Measurements from ENCODE around the gene TUBGCP3.

The TUBGCP3 gene

GRCh38 chr13:112572366-112572765 lies 15.6 kb downstream of the TUBGCP3 start:
- no peak for DNase-seq (ENCODE audit: low read depth)
- no peak overlapping the region for H3K4me3 ChIP-seq (ENCODE audit: low read depth, low read length)
- TF ChIP-seq, protein P1, sequence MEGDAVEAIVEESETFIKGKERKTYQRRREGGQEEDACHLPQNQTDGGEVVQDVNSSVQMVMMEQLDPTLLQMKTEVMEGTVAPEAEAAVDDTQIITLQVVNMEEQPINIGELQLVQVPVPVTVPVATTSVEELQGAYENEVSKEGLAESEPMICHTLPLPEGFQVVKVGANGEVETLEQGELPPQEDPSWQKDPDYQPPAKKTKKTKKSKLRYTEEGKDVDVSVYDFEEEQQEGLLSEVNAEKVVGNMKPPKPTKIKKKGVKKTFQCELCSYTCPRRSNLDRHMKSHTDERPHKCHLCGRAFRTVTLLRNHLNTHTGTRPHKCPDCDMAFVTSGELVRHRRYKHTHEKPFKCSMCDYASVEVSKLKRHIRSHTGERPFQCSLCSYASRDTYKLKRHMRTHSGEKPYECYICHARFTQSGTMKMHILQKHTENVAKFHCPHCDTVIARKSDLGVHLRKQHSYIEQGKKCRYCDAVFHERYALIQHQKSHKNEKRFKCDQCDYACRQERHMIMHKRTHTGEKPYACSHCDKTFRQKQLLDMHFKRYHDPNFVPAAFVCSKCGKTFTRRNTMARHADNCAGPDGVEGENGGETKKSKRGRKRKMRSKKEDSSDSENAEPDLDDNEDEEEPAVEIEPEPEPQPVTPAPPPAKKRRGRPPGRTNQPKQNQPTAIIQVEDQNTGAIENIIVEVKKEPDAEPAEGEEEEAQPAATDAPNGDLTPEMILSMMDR (IDR thresholded peaks at IDR 0.05; ENCODE audit: control insufficient read depth, extremely low read depth, insufficient read depth): no peak

GRCh38 chr13:112569821-112570220 lies 18.1 kb downstream of the TUBGCP3 start:
- no peak overlapping the region for H3K4me3 ChIP-seq (ENCODE audit: low read depth, low read length)
- TF ChIP-seq, protein P1 (IDR thresholded peaks at IDR 0.05; ENCODE audit: control insufficient read depth, extremely low read depth, insufficient read depth): no peak
- no peak for DNase-seq (ENCODE audit: low read depth)

DNA sequence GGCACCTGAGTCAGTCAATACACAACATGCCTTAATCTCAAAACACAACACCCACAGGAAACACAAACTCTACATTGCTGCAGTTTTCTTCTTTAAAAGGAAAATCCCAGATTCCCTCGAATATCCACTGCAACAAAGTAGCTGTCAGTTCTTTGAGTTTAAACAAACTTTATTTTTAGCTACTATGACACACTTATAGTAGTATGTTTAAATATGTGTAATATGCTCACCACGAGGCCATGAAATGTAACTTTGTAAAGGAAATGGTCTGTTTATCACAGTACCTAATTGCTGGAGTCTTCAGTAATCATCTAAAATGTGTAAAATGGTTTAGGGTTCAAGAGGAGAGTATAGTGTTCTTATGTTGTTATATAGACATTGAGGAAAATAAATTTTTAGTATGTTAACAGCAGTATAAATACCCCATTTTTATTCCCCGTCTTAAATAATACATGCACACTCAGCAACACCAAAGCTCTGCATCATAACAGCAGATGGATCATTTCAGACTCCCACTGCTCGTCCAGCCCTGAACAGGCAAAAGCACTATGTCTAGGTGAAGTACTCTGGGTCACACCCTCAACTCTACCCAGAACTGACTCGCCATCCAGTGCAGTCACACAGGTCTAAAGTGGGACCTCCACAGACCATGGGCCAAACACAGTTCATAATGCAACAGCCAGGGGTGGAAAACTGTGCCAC lies 20.6 kb downstream of the TUBGCP3 start:
- no peak for DNase-seq (ENCODE audit: low read depth)
- TF ChIP-seq, protein P1 (IDR thresholded peaks at IDR 0.05; ENCODE audit: control insufficient read depth, extremely low read depth, insufficient read depth): no peak
- no peak overlapping the region for H3K4me3 ChIP-seq (ENCODE audit: low read depth, low read length)

- TF ChIP-seq, protein P1 (IDR thresholded peaks at IDR 0.05; ENCODE audit: control insufficient read depth, extremely low read depth, insufficient read depth): no peak
- no peak for DNase-seq (ENCODE audit: low read depth)
- no peak overlapping the region for H3K4me3 ChIP-seq (ENCODE audit: low read depth, low read length)
These were observed 25.1 kb downstream of the TUBGCP3 start for GRCh38 chr13:112562786-112563383.

GRCh38 chr13:112562254-112562653 lies 25.7 kb downstream of the TUBGCP3 start:
- TF ChIP-seq, protein P1 (IDR thresholded peaks at IDR 0.05; ENCODE audit: control insufficient read depth, extremely low read depth, insufficient read depth): no peak
- DNase-seq (ENCODE audit: low read depth): no peak
- no peak overlapping the region for H3K4me3 ChIP-seq (ENCODE audit: low read depth, low read length)

DNA sequence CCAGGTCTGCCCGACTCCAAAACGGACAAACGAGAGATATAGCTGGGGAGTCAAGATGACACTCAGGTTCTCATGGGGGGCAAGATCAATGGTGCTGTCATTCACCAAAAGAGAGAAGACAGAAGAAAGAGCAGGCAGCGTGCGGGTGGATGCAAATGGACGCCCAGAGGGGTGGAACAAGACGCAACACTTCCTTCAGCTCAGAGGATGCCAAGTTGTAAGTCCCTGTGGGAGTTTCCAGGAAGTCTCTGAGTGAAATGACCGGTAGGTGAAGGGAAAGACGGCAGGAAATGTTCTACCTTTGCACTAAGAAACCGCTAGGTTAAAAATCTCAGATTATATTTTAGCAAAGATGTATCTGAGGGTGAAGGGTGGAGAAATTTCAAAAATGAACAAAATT lies 26.5 kb downstream of the TUBGCP3 start:
- no peak overlapping the region for H3K4me3 ChIP-seq (ENCODE audit: low read depth, low read length)
- TF ChIP-seq, protein P1 (IDR thresholded peaks at IDR 0.05; ENCODE audit: control insufficient read depth, extremely low read depth, insufficient read depth): no peak
- DNase-seq (ENCODE audit: low read depth): no peak

All from LNCaP clone FGC (cell line).